SK-N-SH (cell line): ENCODE results near the gene LTBP1. TPM values are rescaled to one million over a fixed set of nuclear protein-coding genes. Genes with fewer than 3 reads are reported as not detected.

Source experiments
- CTCF ChIA-PET: fragments of 300-600, 350-600 bp; formaldehyde crosslinking; extraction: SDS; loops from one replicate; lab custom pipeline; 2021; lab: Yijun Ruan, JAX
- POLR2A ChIA-PET: fragments of 350-600 bp; sonication (Branson Sonifier 250); formaldehyde crosslinking; extraction: SDS; loops from one replicate; lab custom pipeline; 2020; ENCODE audit warnings: antibody characterized with exemption, inconsistent platforms; lab: Yijun Ruan, JAX
- DNase-seq: peaks from one replicate; pipeline ENCODE4 v3.0.0; 2012
- H2AFZ ChIP-seq: fragments of 200-600 bp; sonication (generic); 2 replicates; pipeline ENCODE4 v1.8.1; 2016; ENCODE audit warnings: antibody characterized with exemption, mild to moderate bottlenecking, low read depth
- H3F3A ChIP-seq: fragments of 200-600 bp; sonication (generic); replicated peaks from 2 replicates; pipeline ENCODE3; 2016; ENCODE audit warnings: antibody characterized with exemption, mild to moderate bottlenecking; ENCODE audit not compliant: insufficient read depth
- H3K27ac ChIP-seq, 2 experiments: fragments of 200-500 bp in 1 of 2; fragments of 200-600 bp in 1 of 2; sonication (Bioruptor generic) in 1 of 2; sonication (generic), shearing (Covaris generic) in 1 of 2; 2 replicates each; pipeline versions ENCODE4 v1.5.1 to v1.6.1; 2014 to 2016; ENCODE audit warnings: low read depth in 2 of 2, inconsistent platforms in 1 of 2, low read length in 1 of 2, mild to moderate bottlenecking in 1 of 2, mixed read lengths in 1 of 2
- H3K27me3 ChIP-seq: fragments of 200-600 bp; sonication (generic), shearing (Covaris generic); 2 replicates; pipeline ENCODE4 v1.6.1; 2016; ENCODE audit warnings: mixed run types; ENCODE audit not compliant: insufficient read depth
- H3K36me3 ChIP-seq, 2 experiments: fragments of 200-500 bp in 1 of 2; fragments of 200-600 bp in 1 of 2; sonication (Bioruptor generic) in 1 of 2; sonication (generic) in 1 of 2; replicated peaks in 1 of 2; 2 replicates each; pipeline versions ENCODE3 to v1.5.1; 2014 to 2016; ENCODE audit warnings: low read length in 1 of 2, mild to moderate bottlenecking in 1 of 2; ENCODE audit not compliant: insufficient read depth in 2 of 2, control insufficient read depth in 1 of 2
- H3K4me1 ChIP-seq, 2 experiments: fragments of 200-500 bp in 1 of 2; fragments of 200-600 bp in 1 of 2; sonication (Bioruptor generic) in 1 of 2; sonication (generic), shearing (Covaris generic) in 1 of 2; 2 replicates each; pipeline versions ENCODE4 v1.5.1 to v1.6.1; 2014 to 2016; ENCODE audit warnings: low read depth in 1 of 2, low read length in 1 of 2, mixed run types in 1 of 2; ENCODE audit not compliant: insufficient read depth in 2 of 2, control insufficient read depth in 1 of 2
- H3K4me2 ChIP-seq: fragments of 200-600 bp; sonication (generic), shearing (Covaris generic); 2 replicates; pipeline ENCODE4 v1.6.1; 2017; ENCODE audit warnings: mixed run types
- H3K4me3 ChIP-seq, 2 experiments: fragments of 200-500 bp in 1 of 2; fragments of 200-600 bp in 1 of 2; sonication (Bioruptor generic) in 1 of 2; sonication (generic), shearing (Covaris generic) in 1 of 2; 2 replicates each; pipeline versions ENCODE4 v1.5.1 to v1.8.1; 2014 to 2016; ENCODE audit warnings: low read depth in 2 of 2, inconsistent platforms in 1 of 2, low read length in 1 of 2, mild to moderate bottlenecking in 1 of 2, mixed read lengths in 1 of 2, moderate library complexity in 1 of 2
- H3K79me2 ChIP-seq: fragments of 200-600 bp; sonication (generic); 2 replicates; pipeline ENCODE4 v1.8.1; 2017; ENCODE audit warnings: mild to moderate bottlenecking; ENCODE audit not compliant: insufficient read depth
- H3K9ac ChIP-seq: fragments of 200-600 bp; sonication (generic); 2 replicates; pipeline ENCODE4 v1.6.1; 2017; ENCODE audit warnings: mixed run types
- H3K9me2 ChIP-seq: fragments of 200-600 bp; sonication (generic); 2 replicates; pipeline ENCODE4 v1.6.1; 2017; ENCODE audit warnings: mixed run types
- H3K9me3 ChIP-seq: fragments of 200-600 bp; sonication (generic); 2 replicates; pipeline ENCODE4 v1.6.1; 2017; ENCODE audit warnings: mixed run types, mild to moderate bottlenecking, moderate library complexity
- H4K20me1 ChIP-seq: fragments of 200-600 bp; sonication (generic); 2 replicates; pipeline ENCODE4 v1.6.1; 2017; ENCODE audit warnings: mild to moderate bottlenecking, mixed run types; ENCODE audit not compliant: insufficient read depth
- CHD2 ChIP-seq: fragments of 150-350 bp; IDR thresholded peaks from 2 replicates; pipeline ENCODE4 v1.6.1; 2018; ENCODE audit warnings: low read length; ENCODE audit not compliant: partially characterized antibody
- CTCF ChIP-seq: fragments of 200-600 bp; sonication (generic); IDR thresholded peaks from 2 replicates; pipeline ENCODE4 v1.6.1; 2017; ENCODE audit warnings: antibody characterized with exemption, mild to moderate bottlenecking, moderate library complexity
- ELF1 ChIP-seq: IDR thresholded peaks from 2 replicates; pipeline ENCODE4 v1.4.0; 2012
- EP300 ChIP-seq, 2 experiments: IDR thresholded peaks; 2 replicates each; pipeline versions ENCODE4 v1.4.0 to v1.6.1; 2012; ENCODE audit warnings: borderline replicate concordance in 1 of 2, low read depth in 1 of 2, low read length in 1 of 2
- FOXM1 ChIP-seq: IDR thresholded peaks from 2 replicates; pipeline ENCODE4 v1.4.0; 2012; ENCODE audit warnings: low read depth, mild to moderate bottlenecking
- GABPA ChIP-seq: IDR thresholded peaks from 2 replicates; pipeline ENCODE4 v1.4.0; 2012; ENCODE audit warnings: low read depth, mild to moderate bottlenecking
- IRF3 ChIP-seq: fragments of 150-350 bp; IDR thresholded peaks from 2 replicates; pipeline ENCODE4 v1.6.1; 2016; ENCODE audit warnings: mild to moderate bottlenecking, low read depth, low read length
- JUND ChIP-seq: IDR thresholded peaks from 2 replicates; pipeline ENCODE4 v1.4.0; 2012
- MAX ChIP-seq: IDR thresholded peaks from 2 replicates; pipeline ENCODE4 v1.4.0; 2012; ENCODE audit warnings: low read depth
- MXI1 ChIP-seq: IDR thresholded peaks from 2 replicates; pipeline ENCODE4 v1.6.1; 2012; ENCODE audit warnings: mild to moderate bottlenecking, low read depth, low read length, improper control_type of control experiment
- NFIC ChIP-seq: IDR thresholded peaks from 2 replicates; pipeline ENCODE4 v1.4.0; 2012; ENCODE audit warnings: borderline replicate concordance
- PBX3 ChIP-seq: IDR thresholded peaks from 2 replicates; pipeline ENCODE4; 2012
- POLR2AphosphoS5 ChIP-seq: IDR thresholded peaks from 2 replicates; pipeline ENCODE4 v1.6.1; 2012; ENCODE audit warnings: low read depth, low read length
- RAD21 ChIP-seq: IDR thresholded peaks from 2 replicates; pipeline ENCODE4 v1.6.1; 2012; ENCODE audit warnings: mild to moderate bottlenecking, low read length
- RCOR1 ChIP-seq: fragments of 150-350 bp; IDR thresholded peaks from 2 replicates; pipeline ENCODE4 v1.6.1; 2017; ENCODE audit warnings: antibody characterized with exemption, low read length
- RFX5 ChIP-seq: IDR thresholded peaks from 2 replicates; pipeline ENCODE4 v1.6.1; 2012; ENCODE audit warnings: mild to moderate bottlenecking, improper control_type of control experiment, low read length
- RXRA ChIP-seq: IDR thresholded peaks from 2 replicates; pipeline ENCODE4 v1.4.0; 2012; ENCODE audit warnings: low read depth, mild to moderate bottlenecking, borderline replicate concordance
- SIN3A ChIP-seq: IDR thresholded peaks from 2 replicates; pipeline ENCODE4 v1.6.1; 2012; ENCODE audit warnings: low read depth, mild to moderate bottlenecking, low read length, moderate library complexity, borderline replicate concordance
- TAF1 ChIP-seq: IDR thresholded peaks from 2 replicates; pipeline ENCODE4 v1.6.1; 2012; ENCODE audit warnings: low read depth, mild to moderate bottlenecking, low read length, moderate library complexity, borderline replicate concordance
- TEAD4 ChIP-seq: IDR thresholded peaks from 2 replicates; pipeline ENCODE4 v1.4.0; 2012; ENCODE audit warnings: mild to moderate bottlenecking, borderline replicate concordance; ENCODE audit not compliant: insufficient read depth
- USF2 ChIP-seq: fragments of 150-350 bp; IDR thresholded peaks from 2 replicates; pipeline ENCODE4 v1.6.1; 2017; ENCODE audit warnings: antibody characterized with exemption, low read length, low read depth, borderline replicate concordance
- WGBS: methylation state at CpG from one replicate; pipeline ENCODE4 v1.1.6; 2017; ENCODE audit warnings: low lambda C conversion rate; 5-methylcytosine and 5-hydroxymethylcytosine counted together
- polyA plus RNA-seq, 3 experiments: library from polyadenylated mRNA; depleted of rRNA; stranded (reverse); fragments of >200 nt; gene quantifications; 2 replicates each; pipeline ENCODE4 v1.2.3, GENCODE V29; 2012

The LTBP1 gene
- polyA plus RNA-seq, 1 of the 3 experiments (the other 2 are of a cell fraction): 467 TPM

- no peaks in the 10 kb centered on the region for H3K9me2 ChIP-seq
- no peak for TF ChIP-seq TEAD4
- no peak for TF ChIP-seq RAD21
- TF ChIP-seq TAF1: no peak
- no peak for TF ChIP-seq RXRA
- no peak for TF ChIP-seq MXI1
- TF ChIP-seq JUND: no peak
- no peak for TF ChIP-seq RCOR1
- no peak for TF ChIP-seq CHD2
- TF ChIP-seq SIN3A: no peak
- no peak overlapping the region for H2AFZ ChIP-seq
- POLR2A ChIA-PET: no interaction called here
- H3F3A ChIP-seq: no peaks in the 10 kb centered on the region
- H3K27me3 ChIP-seq: no peaks in the 10 kb centered on the region
- no peak overlapping the region for H3K9ac ChIP-seq
- H3K79me2 ChIP-seq: no peaks in the 10 kb centered on the region
- H3K36me3 ChIP-seq: no peaks in the 10 kb centered on the region
- H3K9me3 ChIP-seq: no peaks in the 10 kb centered on the region; the same call in 1 of the 2 replicates
- 42% methylated on average over 5 of the region's 5 CpGs for WGBS
- CTCF ChIA-PET: no interaction called here
- no peak for DNase-seq
- no peak overlapping the region for H3K4me3 ChIP-seq
- H4K20me1 ChIP-seq: no peaks in the 10 kb centered on the region
- H3K4me2 ChIP-seq: no peak overlapping the region
- H3K27ac ChIP-seq: no peak overlapping the region
- no peaks in the 10 kb centered on the region for H3K4me1 ChIP-seq
Measured at GRCh38 chr2:32925283-32925815, 21.4 kb upstream of the LTBP1 start.

- Histone ChIP-seq H3K79me2 (no peaks in the 10 kb centered on the region), H3K9me2 (no peaks in the 10 kb centered on the region), H3K9me3 (no peaks in the 10 kb centered on the region; the same call in 1 of the 2 replicates), H3K4me1 (no peaks in the 10 kb centered on the region), H4K20me1 (no peaks in the 10 kb centered on the region), H3F3A (no peaks in the 10 kb centered on the region), H3K9ac (no peak overlapping the region), H3K4me3 (no peak overlapping the region), H3K4me2 (no peak overlapping the region), H3K36me3 (no peaks in the 10 kb centered on the region), H3K27me3 (no peaks in the 10 kb centered on the region), H2AFZ (no peak overlapping the region), H3K27ac (no peak overlapping the region)
- CTCF ChIA-PET: interaction anchor here (1.0 kb wide), 1 partner anchor 16 kb away, joined by 3 read pairs; no protein-coding TSS in a partner anchor
- no peak for DNase-seq
- POLR2A ChIA-PET: no interaction called here
- WGBS: 65% methylated on average over 6 of the region's 6 CpGs
- no peak for TF ChIP-seq ELF1
- TF ChIP-seq POLR2AphosphoS5: no peak
- no peak for TF ChIP-seq RFX5
- TF ChIP-seq CHD2: no peak
- TF ChIP-seq EP300 (IDR thresholded peaks at IDR 0.05; ENCODE audit: borderline replicate concordance in 1 of 2, low read depth in 1 of 2, low read length in 1 of 2): no peak
- no peak for TF ChIP-seq RXRA
- no peak for TF ChIP-seq NFIC
- no peak for TF ChIP-seq MAX
- no peak for TF ChIP-seq SIN3A
- TF ChIP-seq RCOR1: no peak
- TF ChIP-seq PBX3: no peak
- TF ChIP-seq TEAD4: no peak
- TF ChIP-seq FOXM1: no peak
- TF ChIP-seq CTCF: no peak
- no peak for TF ChIP-seq JUND
- no peak for TF ChIP-seq GABPA
- no peak for TF ChIP-seq IRF3
- TF ChIP-seq USF2: no peak
Measured at GRCh38 chr2:32925976-32926707, 20.6 kb upstream of the LTBP1 start.
